Measurements from ENCODE around the gene RPS10.
"Not testable (repeated sequence)": the region's sequence is repeated elsewhere in the genome, so short reads cannot be mapped to it uniquely, and the experiment has no call there.

RPS10 gene

DNA sequence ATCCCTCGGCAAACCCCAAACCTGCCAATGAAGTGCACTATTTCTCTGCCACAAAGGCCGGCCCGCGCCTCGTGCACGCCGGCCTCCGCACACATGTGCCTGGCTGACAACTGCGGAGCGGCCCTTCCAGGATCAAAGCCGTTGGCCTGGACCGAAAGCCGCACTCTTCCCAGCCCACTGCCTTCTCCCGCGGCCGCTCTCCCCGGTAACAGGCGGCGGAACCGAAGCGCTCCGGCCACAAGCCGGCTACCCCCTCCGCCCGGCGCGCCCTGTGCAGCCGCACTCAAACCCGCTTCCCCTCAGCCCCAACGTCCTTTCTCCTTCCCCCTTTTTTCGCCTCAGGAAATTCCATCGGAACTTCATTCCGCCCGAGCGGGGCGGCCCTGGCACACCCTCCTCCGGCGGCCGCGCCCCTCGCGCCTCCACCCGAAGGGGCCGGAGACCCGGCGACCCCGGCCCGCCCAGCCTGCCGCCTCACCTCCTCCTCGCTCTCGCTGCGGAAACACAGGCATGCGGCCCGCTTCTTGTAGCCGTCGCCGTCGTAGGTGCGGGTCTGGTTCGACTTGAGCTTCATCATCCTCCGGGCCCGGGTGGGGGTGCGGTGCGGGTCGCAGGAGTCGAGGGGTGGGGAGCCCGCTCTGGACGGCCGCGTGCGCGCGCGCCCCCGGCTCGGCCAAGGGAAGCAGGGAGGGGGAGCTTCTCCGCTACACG is 33.9 kb downstream of the RPS10 start:
- DNase-seq: peak; percentile 56

DNA sequence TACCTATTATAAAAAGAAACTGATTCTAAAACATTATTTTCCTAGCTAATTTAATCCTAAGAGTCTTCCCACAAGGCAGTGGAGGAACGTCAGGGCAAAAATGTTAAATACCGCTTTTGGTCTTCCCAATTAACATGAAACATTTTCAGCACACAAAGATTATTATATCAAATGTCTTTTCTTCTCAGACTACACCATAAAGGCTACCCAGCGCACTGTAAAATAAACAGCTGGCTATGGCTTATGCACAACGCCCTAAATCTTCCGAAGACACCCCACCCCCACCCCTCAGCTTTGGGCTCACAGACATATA is 34.4 kb downstream of the RPS10 start:
- no peak for DNase-seq

DNA sequence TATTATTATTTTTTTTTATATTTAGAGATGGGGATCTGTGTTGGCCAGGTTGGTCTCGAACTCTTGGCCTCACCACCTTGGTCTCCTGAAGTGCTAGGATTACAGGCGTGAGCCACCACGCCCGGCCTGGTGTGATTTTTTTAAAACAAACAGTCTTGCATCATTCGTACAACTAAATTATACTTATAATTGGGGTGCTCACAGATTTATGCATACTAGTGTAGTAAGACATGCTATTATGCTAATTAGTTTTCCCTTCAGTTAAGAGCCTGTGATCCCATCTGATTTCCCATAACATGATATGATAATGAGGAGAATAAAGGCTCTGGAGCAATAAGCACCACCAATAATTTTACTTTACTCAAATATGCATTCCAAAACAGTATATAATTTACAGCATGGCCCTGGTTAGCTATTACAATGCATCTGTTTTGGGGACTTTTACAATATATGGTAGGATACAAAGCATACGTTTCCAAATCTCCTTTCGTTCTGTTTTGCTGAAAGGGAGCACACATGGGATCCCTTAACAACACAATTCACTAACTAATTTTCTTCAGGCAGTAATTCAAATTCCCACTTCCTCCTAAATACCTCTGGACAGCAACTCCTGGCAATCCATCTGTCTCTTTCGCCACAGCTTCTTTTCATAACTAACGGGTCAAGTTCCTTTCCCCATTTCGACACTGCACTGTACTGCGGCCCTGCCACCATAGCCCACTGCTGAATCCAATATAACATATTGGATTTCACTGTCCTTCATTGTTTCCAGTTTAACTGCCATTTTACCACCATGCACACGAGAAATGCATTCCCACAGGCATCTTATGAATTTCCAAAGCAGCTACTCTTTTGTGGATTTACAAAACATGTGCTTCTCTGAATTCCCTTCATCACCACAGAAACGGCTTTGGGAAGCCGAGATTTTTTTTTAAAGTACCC is 35.1 kb downstream of the RPS10 start:
- no peak for DNase-seq

DNA sequence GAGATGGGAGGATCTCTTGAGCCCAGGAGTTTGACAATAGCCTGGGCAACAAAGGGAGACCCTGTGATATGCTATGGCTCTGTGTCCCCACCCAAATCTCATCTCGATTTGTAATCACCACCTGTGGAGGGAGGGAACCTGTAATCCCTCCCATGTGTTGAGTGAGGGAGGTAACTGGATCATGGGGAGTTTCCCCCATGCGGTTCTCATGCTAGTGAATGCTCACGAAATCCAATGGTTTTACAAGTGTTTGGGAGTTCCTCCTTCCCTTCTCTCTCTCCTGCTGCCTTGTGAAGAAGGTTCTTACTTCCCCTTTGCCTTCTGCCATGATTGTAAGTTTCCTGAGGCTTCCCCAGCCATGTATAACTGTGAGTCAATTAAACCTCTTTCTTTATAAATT is 36.8 kb downstream of the RPS10 start:
- DNase-seq: no peak

DNA sequence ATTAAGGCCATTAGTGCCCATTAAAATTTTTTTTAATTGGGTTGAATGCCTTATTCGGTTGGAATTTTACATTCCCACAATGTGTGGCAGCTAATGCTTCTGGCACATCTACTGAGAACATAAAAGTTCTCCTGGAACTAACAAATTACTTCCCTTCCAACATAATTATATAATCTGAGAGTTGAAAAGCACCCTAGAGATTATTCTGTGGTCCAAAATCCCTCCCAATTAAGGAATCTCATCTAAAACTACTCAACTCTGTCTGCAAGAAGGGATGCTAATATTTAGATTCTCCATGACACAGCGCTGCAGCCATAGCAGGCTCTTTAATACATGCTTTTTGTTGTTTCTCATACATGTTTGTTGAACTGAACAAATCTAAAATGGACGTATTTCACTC is 37.4 kb downstream of the RPS10 start:
- DNase-seq: no peak

DNA sequence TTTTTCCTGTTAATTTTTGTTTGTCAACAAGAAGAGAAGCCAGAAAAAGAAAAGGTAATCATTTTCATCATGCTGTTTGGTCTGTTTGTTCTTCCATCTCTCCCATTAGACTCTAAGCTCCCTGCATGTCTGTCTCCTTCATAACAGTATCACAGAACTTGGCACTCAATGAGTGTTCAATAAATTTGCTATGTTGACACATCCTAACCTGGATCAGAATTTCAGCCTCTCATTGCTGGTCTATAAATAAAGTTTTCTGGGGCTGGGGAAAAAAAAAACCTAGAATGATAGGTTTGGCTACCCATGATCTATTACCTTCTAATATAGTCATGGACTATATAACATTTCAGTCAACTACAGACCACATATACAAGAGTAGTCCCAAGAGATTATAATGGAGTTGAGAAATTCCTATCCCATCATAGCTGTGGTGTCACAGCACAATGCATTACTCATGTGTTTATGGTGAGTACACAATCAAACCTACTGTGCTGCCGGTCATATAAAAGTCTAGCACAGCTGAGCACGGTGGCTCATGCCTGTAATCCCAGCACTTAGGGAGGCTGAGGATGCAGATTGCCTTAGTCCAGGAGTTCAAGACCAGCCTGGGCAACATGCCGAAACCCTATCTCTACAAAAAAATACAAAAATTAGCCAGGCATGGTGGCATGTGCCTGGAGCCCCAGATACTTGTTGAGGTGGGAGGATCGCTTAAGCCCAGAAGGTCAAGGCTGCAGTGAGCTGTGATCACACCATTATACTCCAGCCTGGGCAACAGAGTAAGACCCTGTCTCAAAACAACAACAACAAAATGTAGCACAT is 39.3 kb downstream of the RPS10 start:
- DNase-seq: no peak

DNA sequence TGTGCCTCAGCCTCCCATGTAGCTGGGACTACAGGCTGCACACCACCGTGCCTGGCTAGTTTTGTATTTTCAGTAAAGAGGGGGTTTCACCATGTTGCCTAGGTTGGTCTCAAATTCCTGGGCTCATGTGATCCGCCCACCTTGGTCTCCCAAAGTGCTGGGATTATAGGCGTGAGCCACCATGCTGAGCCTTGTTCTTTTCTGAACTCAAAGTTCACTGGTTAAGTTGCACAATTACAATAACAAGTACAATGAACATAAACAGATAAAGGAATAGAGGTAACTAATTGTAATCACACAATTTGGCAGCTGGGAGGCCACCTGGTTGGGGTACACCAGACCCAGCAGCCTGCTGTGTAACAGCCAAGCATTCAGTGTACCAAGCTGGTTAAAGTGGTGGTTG is 40.1 kb downstream of the RPS10 start:
- DNase-seq: no peak

DNA sequence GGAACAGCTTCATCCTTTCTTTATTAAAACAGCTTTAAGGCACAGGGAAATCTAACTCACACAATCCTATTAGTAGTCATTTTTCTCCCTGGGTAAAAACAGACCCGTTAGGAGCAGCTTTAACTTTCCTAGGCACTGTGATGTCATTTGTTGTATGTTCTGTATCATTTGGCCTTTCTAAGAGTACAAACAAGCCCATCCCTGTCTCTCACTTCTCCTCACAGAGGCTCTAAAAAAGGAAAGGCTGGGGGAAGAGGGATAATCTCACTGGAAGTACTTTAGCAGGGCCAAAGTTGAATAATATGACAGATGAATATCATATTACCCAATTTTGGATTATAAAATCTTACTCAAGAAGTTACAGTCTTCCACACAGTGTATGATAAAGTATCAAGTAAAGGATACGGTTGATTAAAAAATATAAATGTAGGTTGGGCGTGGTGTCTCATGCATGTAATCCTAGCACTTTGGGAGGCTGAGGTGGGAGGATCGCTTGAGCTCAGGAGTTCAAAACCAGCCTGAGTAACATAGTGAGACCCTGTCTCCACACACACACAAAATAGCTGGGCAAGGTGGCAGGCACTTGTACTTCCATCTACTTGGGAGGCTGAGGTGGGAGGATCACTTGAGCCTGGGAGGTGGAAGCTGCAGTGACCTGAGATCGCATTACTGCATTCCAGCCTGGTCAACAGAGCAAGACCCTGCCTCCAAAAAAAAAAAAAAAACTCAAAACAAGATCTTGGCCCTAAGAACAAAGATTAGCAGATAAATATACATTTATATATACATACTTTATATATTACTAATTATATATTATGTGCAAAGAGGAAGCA is 41.3 kb downstream of the RPS10 start:
- DNase-seq: no peak

DNA sequence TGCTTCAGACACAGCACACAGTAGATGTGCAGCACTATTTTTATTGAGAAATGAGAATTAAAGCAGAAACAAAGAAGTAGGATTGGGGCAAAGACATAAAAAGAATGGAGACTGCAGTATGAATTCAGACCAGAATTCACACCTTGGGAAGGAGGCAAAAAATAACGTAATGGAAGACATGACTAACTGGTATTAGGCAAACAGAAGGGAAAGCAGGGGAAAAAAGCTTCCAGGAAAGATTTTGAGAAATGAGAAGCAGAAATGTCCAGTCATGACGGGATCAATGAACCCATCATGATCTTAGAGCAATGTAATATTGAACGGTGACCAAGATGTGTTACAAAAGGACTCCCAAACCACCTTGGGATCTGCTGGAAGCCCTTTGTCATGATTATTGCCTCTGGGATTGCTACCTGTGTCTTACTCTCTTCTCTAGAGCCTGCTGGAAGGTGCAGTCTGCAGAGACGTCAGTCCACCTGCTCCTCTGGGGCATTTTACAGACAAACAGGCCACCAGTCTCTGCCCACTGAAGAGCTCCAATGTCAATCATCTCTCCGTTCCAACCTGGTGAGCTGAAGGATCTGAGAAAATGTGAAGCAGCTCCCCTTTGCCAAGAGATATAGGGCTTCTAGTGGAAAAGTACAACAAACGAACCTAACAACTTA is 42.1 kb downstream of the RPS10 start:
- no peak for DNase-seq

DNA sequence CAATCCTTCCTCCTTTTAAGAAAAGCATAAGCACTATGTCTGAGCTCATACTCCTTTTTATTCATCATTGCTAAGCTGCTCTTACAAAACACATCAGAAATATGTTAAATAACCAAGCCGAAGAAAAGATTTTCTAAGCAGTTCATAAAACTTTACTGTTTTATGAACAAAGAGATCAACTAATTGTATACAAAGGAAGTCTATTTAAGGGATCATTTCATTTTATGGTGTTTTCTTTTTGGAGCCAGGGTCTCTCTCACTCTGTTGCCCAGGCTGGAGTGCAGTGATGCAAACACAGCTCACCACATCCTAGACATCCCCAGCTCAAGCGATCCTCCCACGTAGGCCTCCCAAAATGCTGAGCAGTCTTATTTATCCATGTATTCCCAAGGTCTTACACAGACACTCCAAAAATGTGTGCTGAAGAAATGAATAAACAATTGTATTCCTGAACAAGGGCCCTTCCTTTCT is 42.7 kb downstream of the RPS10 start:
- DNase-seq: no peak

DNA sequence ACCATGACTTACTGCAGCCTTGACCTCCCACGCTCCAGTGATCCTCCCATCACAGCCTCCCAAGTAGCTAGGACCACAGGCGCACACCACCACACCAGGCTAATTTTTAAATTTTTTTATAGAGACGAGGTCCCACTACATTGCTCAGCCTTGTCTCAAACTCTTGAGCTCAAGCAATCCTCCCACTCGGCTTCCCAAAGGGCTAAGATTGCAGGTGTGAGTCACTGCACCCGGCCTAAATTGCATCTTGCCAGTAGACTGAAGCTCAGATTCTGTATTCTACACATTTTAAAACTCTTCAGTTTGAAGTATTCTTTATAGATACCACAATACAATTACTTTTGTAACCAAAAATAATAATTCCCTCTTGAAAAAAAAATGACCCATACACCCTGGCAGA is 44.8 kb downstream of the RPS10 start:
- no peak for DNase-seq

DNA sequence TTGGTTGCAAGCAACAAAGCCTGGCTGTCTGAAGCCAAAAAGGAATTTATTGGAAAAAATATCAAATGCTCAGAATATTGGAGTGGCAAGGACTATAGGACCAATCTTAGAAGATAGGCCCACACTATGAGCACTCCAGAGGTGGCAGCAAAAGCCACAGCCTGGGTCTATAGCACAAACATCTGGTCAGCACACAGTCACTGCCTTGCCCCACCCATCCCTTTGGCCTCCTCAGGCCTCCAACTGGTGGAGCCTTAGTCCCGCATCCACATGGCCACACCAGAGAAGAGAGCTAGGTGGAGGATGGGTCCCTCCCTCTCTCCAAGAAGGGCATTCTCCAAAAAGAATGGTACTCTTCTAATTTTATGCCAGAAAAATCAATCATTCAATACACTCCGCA is 47.4 kb downstream of the RPS10 start:
- DNase-seq: no peak

DNA sequence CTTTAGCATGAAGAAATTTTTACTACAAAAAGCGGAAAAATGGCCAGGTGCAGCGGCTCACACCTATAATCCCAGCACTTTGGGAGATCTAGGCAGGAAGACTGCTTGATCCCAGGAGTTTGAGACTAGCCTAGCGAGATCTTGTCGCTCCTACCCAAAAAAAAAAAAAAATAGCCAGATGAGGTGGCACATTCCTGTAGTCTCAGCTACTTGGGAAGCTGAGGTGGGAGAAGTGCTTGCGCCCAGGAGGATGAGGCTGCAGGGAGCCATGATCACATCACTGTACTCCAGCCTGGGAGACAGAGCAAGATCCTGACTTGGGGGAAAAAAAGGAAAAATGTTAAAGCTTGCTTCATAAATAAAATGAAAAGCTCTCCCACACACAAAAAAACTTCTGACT is 47.9 kb downstream of the RPS10 start:
- DNase-seq: no peak

DNA sequence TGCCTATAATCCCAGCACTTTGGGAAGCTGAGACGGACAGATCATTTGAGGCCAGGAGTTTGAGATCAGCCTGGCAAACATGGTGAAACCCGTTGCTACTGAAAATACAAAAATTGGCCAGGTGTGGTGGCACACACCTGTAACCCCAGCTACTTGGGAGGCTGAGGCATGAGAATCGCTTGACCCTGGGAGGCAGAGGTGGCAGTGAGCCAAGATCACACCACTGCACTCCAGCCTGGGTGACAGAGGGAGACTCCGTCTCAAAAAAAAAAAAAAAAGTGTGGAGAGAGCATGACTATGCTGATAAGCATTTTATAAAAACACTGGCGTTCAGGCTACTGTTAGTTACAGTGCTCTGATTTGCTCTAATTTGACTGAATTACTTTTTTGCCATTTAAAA is 48.3 kb downstream of the RPS10 start:
- DNase-seq: not testable (repeated sequence)

DNA sequence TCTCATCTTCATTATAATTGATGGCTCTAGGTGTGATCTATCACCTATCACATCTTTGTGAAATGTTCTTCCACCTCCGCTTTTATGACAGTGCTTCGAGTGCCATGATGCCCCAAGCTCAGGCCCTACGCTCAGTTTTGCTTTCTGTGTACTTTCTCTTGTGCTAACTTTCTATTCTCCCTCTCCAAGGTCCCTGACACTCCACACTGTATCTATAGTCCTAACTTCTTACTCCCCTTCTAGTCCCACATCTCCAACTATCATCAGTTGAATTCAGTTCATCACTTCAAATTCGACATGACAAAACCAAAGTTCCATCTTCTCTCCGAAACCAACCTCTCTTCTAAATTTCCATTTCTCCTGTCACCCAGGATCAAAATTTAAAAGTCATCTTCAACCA is 50.0 kb downstream of the RPS10 start:
- no peak for DNase-seq

DNA sequence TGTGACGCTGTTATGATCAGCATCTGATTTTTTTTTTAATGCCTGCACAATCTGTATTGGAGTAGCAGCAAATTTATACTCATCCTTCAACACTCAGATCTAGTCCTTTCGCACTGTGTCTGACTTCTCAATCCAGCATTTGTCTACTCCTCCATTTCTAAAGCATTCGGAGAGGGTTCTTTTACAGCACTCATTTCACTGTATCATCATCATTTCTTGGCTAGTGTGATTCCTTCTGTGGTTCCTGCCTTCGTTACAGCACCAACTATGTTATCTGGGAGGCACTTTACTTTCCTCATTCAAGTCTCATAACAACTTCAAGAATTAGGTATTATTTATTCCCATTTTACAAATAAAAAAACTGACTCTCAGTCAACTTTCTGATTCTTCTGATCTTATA is 51.4 kb downstream of the RPS10 start:
- no peak for DNase-seq

DNA sequence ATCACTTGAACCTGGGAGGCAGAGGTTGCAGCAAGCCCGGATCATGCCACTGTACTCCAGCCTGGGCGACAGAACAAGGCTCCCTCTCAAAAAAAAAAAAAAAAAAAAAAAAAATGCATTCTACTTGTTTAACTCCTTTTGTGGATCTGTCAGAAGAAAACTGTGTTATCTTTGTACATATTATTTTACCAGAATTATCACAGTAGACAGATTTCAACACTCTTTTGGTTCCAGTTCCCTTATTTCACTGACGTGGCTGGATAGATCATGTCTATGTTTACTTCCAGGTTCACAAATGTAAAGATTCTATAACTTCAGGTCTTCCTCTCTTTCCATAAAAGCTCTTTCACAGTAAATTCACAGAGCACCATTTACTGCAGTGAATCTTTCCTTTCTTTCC is 51.8 kb downstream of the RPS10 start:
- DNase-seq: no peak

DNA sequence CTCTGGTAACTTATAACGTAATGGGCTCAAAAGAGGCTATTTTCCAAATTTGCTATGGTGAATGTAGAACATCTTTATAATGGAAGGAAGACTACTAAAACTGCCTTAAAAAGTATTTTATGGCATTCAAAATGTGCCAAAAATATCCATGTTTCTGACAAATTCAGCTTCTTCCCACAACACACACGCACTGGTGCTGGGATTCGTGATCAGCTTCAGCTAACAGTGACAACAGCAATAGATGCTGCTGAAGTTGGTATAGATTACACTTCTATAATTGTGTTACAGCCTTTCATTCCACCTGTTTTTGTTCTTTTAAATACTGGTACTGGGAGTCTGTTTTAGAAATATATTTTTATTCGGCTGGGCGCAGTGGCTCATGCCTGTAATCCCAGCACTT is 52.4 kb downstream of the RPS10 start:
- DNase-seq: no peak

DNA sequence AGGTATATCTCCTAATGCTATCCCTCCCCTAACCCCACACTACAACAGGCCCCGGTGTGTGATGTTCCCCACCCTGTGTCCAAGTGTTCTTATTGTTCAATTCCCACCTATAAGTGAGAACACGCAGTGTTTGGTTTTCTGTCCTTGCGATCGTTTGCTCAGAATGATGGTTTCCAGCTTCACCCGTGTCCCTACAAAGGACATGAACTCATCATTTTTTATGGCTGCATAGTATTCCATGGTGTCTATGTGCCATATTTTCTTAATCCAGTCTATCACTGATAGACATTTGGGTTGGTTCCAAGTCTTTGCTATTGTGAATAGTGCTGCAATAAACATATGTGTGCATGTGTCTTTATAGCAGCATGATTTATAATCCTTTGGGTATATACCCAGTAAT is 54.0 kb downstream of the RPS10 start:
- DNase-seq: not testable (repeated sequence)

DNA sequence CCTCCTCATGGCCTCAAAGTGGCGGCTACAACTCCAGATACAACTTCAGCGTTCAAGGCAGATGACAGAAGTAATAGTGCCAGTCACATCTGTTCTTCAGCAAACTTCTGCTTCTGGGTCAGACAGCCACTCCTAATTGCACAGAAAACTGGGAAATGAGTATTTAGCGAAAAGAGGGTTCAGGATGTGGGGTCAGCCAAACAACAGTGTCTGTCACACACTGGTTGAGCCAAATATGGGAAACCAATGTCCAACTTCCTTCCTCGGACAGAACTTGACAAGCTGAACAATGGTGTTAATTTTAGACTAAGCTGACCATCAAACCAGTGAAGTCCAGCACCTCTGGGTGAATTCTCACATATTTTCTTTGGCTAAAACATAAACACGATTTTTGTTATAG is 55.5 kb downstream of the RPS10 start:
- no peak for DNase-seq

DNA sequence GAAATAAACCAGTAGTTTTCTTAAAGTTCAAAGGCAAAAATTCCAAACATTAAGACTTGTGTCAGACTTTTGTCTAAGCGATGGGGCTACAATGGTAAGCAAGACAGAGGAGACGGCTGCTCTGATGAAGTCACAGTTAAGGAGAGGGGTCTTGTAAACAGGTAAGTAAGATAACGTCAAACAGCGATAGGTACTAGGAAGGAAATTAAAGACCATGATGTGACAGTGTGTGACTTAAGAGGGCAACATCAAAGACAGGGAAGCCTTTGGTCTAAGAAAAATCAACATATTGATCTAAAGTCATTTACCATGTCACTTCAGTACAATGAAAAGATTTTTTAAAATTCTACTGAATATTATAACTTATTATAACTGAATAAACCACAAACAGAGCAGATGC is 56.5 kb downstream of the RPS10 start:
- no peak for DNase-seq
